Tibial artery (tissue), 4 donors: ENCODE data around the gene EP400.
"Not testable (repeated sequence)": the region's sequence is repeated elsewhere in the genome, so short reads cannot be mapped to it uniquely, and the experiment has no call there.

Experiments used
- DNase-seq, 2 donors: peaks; one replicate each; pipeline ENCODE4 v3.0.0-alpha.2; 2019
- H3K27ac ChIP-seq, 2 donors: fragments of 200-600 bp; sonication (generic) in 1 of 2; 1 replicate in 1 of 2; 2 replicates in 1 of 2; pipeline ENCODE4 v1.5.1; 2018 to 2019; ENCODE audit warnings: mild to moderate bottlenecking in 1 of 2
- H3K27me3 ChIP-seq, 2 donors: fragments of 200-600 bp; sonication (generic) in 1 of 2; one replicate each; pipeline versions ENCODE4 v1.5.1 to v1.6.0; 2016 to 2019
- H3K36me3 ChIP-seq, 3 donors: fragments of 200-600 bp; sonication (generic) in 2 of 3; one replicate each; pipeline ENCODE4 v1.5.1; 2016 to 2019; ENCODE audit warnings: mild to moderate bottlenecking in 2 of 3
- H3K4me1 ChIP-seq, 4 donors: fragments of 200-600 bp; sonication (generic) in 2 of 4; 1 replicate in 3 of 4; 2 replicates in 1 of 4; pipeline ENCODE4 v1.5.1; 2016 to 2019
- H3K4me3 ChIP-seq, 2 donors: fragments of 200-600 bp; sonication (generic) in 1 of 2; 1 replicate in 1 of 2; 2 replicates in 1 of 2; pipeline ENCODE4 v1.5.1; 2018 to 2019; ENCODE audit warnings: mild to moderate bottlenecking in 2 of 2
- H3K9me3 ChIP-seq, 3 donors: fragments of 200-600 bp; sonication (generic) in 1 of 3; one replicate each; pipeline ENCODE4 v1.5.1; 2016 to 2019
- CTCF ChIP-seq, 2 experiments: fragments of 200-600 bp in 1 of 2; fragments of 450-650 bp in 1 of 2; IDR thresholded peaks; one replicate each; pipeline ENCODE4 v1.5.1; 2017 to 2019; ENCODE audit warnings: antibody characterized with exemption in 2 of 2, mild to moderate bottlenecking in 1 of 2, moderate library complexity in 1 of 2
- intact Hi-C: fragments of 100-400 bp; cut with DNase I; formaldehyde crosslinking; loops from one replicate; pipeline ENCODE4 v1.15.0; 2023; ENCODE audit warnings: low total_unique reads

EP400 gene

GRCh38 chr12:132099739-132100138, 150.0 kb downstream of the EP400 start:
- Histone ChIP-seq H3K9me3 (no peaks in the 10 kb centered on the region), H3K27me3 (no peaks in the 10 kb centered on the region), H3K4me1 (no peaks in the 10 kb centered on the region), H3K4me3 (no peak overlapping the region), H3K27ac (no peak overlapping the region), H3K36me3 (peaks cover 0 to 29% (median 0%) of the 10 kb centered on the region in 3 donors)
- DNase-seq = no peak
- intact Hi-C loops = no loop called here
- TF ChIP-seq CTCF (IDR thresholded peaks at IDR 0.05) = no peak

- Histone ChIP-seq H3K9me3 (no peaks in the 10 kb centered on the region), H3K4me1 (no peaks in the 10 kb centered on the region), H3K36me3 (peaks cover 0 to 37% (median 6%) of the 10 kb centered on the region in 3 donors), H3K27me3 (no peaks in the 10 kb centered on the region), H3K27ac (no peak overlapping the region), H3K4me3 (no peak overlapping the region)
- intact Hi-C loops = no loop called here
- no peak for DNase-seq
- no peak for TF ChIP-seq CTCF (IDR thresholded peaks at IDR 0.05)
Observed at GRCh38 chr12:132100306-132101065, 150.7 kb downstream of the EP400 start.

- Histone ChIP-seq H3K9me3 (no peaks in the 10 kb centered on the region), H3K4me3 (no peak overlapping the region), H3K36me3 (peaks cover 0 to 34% (median 11%) of the 10 kb centered on the region in 3 donors), H3K4me1 (no peaks in the 10 kb centered on the region), H3K27ac (no peak overlapping the region), H3K27me3 (no peaks in the 10 kb centered on the region)
- no peak for TF ChIP-seq CTCF (IDR thresholded peaks at IDR 0.05)
- intact Hi-C loops = no loop called here
- no peak for DNase-seq
Observed at GRCh38 chr12:132102297-132102696, 152.6 kb downstream of the EP400 start.

GRCh38 chr12:132103072-132103471, 153.3 kb downstream of the EP400 start:
- H3K4me3 ChIP-seq, DNase-seq, H3K9me3 ChIP-seq, H3K4me1 ChIP-seq, H3K27ac ChIP-seq, intact Hi-C loops, H3K27me3 ChIP-seq: not testable (repeated sequence)
- peaks cover 0 to 35% (median 11%) of the 10 kb centered on the region in 3 donors for H3K36me3 ChIP-seq

- H3K4me3 ChIP-seq = no peak overlapping the region
- DNase-seq = no peak
- TF ChIP-seq CTCF (IDR thresholded peaks at IDR 0.05) = no peak
Observed at GRCh38 chr12:132103542-132104308, 154.0 kb downstream of the EP400 start.

GRCh38 chr12:132105467-132105866, 155.7 kb downstream of the EP400 start:
- Histone ChIP-seq H3K9me3 (no peaks in the 10 kb centered on the region), H3K27ac (no peak overlapping the region), H3K4me1 (no peaks in the 10 kb centered on the region), H3K27me3 (no peaks in the 10 kb centered on the region), H3K4me3 (no peak overlapping the region), H3K36me3 (peaks cover 0 to 51% (median 24%) of the 10 kb centered on the region in 3 donors)
- no peak for TF ChIP-seq CTCF (IDR thresholded peaks at IDR 0.05)
- no peak for DNase-seq
- intact Hi-C loops = no loop called here

More at GRCh38 chr12:132103542-132104308, 154.0 kb downstream of the EP400 start:
- Histone ChIP-seq H3K4me1 (no peaks in the 10 kb centered on the region), H3K27ac (no peak overlapping the region), H3K9me3 (no peaks in the 10 kb centered on the region), H3K27me3 (no peaks in the 10 kb centered on the region), H3K36me3 (peaks cover 0 to 42% (median 11%) of the 10 kb centered on the region in 3 donors)
- intact Hi-C loops = no loop called here
